ENCODE data around the gene MBTPS1. TPM values are rescaled to one million over a fixed set of nuclear protein-coding genes. Genes with fewer than 3 reads are reported as not detected.
A peak's percentile ranks its signal among the peaks of the same experiment; 100 is the strongest.

Gene MBTPS1
- total RNA-seq, 2 donors from 2014 or later, result 79.0 to 133 TPM

GRCh38 chr16:84087001-84087400 lies 29.7 kb downstream of the MBTPS1 start:
- H3K27ac ChIP-seq, result no peak overlapping the region
- TF ChIP-seq CTCF (IDR thresholded peaks at IDR 0.05) (no peak), POLR2A (IDR thresholded peaks at IDR 0.05) (no peak), POLR2AphosphoS5 (IDR thresholded peaks at IDR 0.05) (no peak)
- peaks cover 4% of the 10 kb centered on the region for H3K4me1 ChIP-seq (replicated peaks)
- H3K27me3 ChIP-seq (replicated peaks; ENCODE audit: insufficient read depth), result no peaks in the 10 kb centered on the region
- H3K9me3 ChIP-seq, result no peaks in the 10 kb centered on the region
- no peak for DNase-seq (ENCODE audit: low spot score)
- peaks cover 3 to 12% of the 10 kb centered on the region in 2 donors for H3K36me3 ChIP-seq
- intact Hi-C loops (cut with DNase I), result loop anchor here (5.0 to 10.0 kb wide), 2 partner anchors 90 to 398 kb away; no protein-coding TSS in a partner anchor
- H3K4me3 ChIP-seq, result no peak overlapping the region
- WGBS, result 76% methylated on average over 12 of the region's 12 CpGs

GRCh38 chr16:84086341-84086740 lies 30.4 kb downstream of the MBTPS1 start:
- TF ChIP-seq POLR2AphosphoS5 (IDR thresholded peaks at IDR 0.05), result no peak
- intact Hi-C loops (cut with DNase I), result loop anchor here (5.0 to 10.0 kb wide), 2 partner anchors 91 to 398 kb away; no protein-coding TSS in a partner anchor
- DNase-seq (ENCODE audit: low spot score), result no peak
- no peaks in the 10 kb centered on the region for H3K9me3 ChIP-seq
- H3K4me3 ChIP-seq, result no peak overlapping the region
- WGBS, result 46% methylated on average over 11 of the region's 11 CpGs
- no peaks in the 10 kb centered on the region for H3K27me3 ChIP-seq (replicated peaks; ENCODE audit: insufficient read depth)
- peak overlapping the region in 1 of 2 donors; percentile 17 for H3K27ac ChIP-seq
- H3K36me3 ChIP-seq, result peaks cover 3 to 14% of the 10 kb centered on the region in 2 donors
- H3K4me1 ChIP-seq (replicated peaks), result peaks cover 4% of the 10 kb centered on the region

GRCh38 chr16:84085773-84086172 lies 31.0 kb downstream of the MBTPS1 start:
- no peaks in the 10 kb centered on the region for H3K9me3 ChIP-seq
- H3K27ac ChIP-seq, result peak overlapping the region in 1 of 2 donors; percentile 17
- 37% methylated on average over 6 of the region's 6 CpGs for WGBS
- peaks cover 3 to 20% of the 10 kb centered on the region in 2 donors for H3K36me3 ChIP-seq
- no peak overlapping the region for H3K4me3 ChIP-seq
- H3K4me1 ChIP-seq (replicated peaks), result peaks cover 4% of the 10 kb centered on the region
- H3K27me3 ChIP-seq (replicated peaks; ENCODE audit: insufficient read depth), result no peaks in the 10 kb centered on the region
- intact Hi-C loops (cut with DNase I), result loop anchor here (5.0 to 10.0 kb wide), 2 partner anchors 92 to 399 kb away; no protein-coding TSS in a partner anchor
- TF ChIP-seq POLR2AphosphoS5 (IDR thresholded peaks at IDR 0.05), result no peak
- no peak for DNase-seq (ENCODE audit: low spot score)

- H3K9me3 ChIP-seq, result no peaks in the 10 kb centered on the region
- H3K4me1 ChIP-seq (replicated peaks), result peaks cover 4% of the 10 kb centered on the region
- peaks cover 3 to 25% of the 10 kb centered on the region in 2 donors for H3K36me3 ChIP-seq
- 89% methylated on average over 8 of the region's 8 CpGs for WGBS
- no peak for DNase-seq (ENCODE audit: low spot score)
- H3K27ac ChIP-seq, result peak overlapping the region in 1 of 2 donors; percentile 3
- H3K27me3 ChIP-seq (replicated peaks; ENCODE audit: insufficient read depth), result no peaks in the 10 kb centered on the region
- H3K4me3 ChIP-seq, result no peak overlapping the region
- TF ChIP-seq POLR2A (IDR thresholded peaks at IDR 0.05), result no peak
- no peak for TF ChIP-seq POLR2AphosphoS5 (IDR thresholded peaks at IDR 0.05)
- no peak for TF ChIP-seq CTCF (IDR thresholded peaks at IDR 0.05)
- intact Hi-C loops (cut with DNase I), result loop anchor here (5.0 to 10.0 kb wide), 2 partner anchors 92 to 400 kb away; no protein-coding TSS in a partner anchor
These were observed 31.5 kb downstream of the MBTPS1 start for GRCh38 chr16:84085271-84085667.

GRCh38 chr16:84084570-84085270 lies 32.0 kb downstream of the MBTPS1 start:
- peaks cover 4% of the 10 kb centered on the region for H3K4me1 ChIP-seq (replicated peaks)
- H3K36me3 ChIP-seq, result peaks cover 0 to 22% of the 10 kb centered on the region in 2 donors
- peak; percentile 74 for DNase-seq (ENCODE audit: low spot score)
- WGBS, result 43% methylated on average over 11 of the region's 11 CpGs
- no peak for TF ChIP-seq POLR2A (IDR thresholded peaks at IDR 0.05)
- TF ChIP-seq POLR2AphosphoS5 (IDR thresholded peaks at IDR 0.05), result peak; percentile 39
- TF ChIP-seq CTCF (IDR thresholded peaks at IDR 0.05), result peak in 3 of 4 experiments; percentile 66 to 80 (median 69)
- H3K27me3 ChIP-seq (replicated peaks; ENCODE audit: insufficient read depth), result no peaks in the 10 kb centered on the region
- no peaks in the 10 kb centered on the region for H3K9me3 ChIP-seq
- intact Hi-C loops (cut with DNase I), result loop anchor here (5.0 to 10.0 kb wide), 2 partner anchors 93 to 400 kb away; no protein-coding TSS in a partner anchor
- peak overlapping the region in 1 of 2 donors; percentile 3 for H3K27ac ChIP-seq
- no peak overlapping the region for H3K4me3 ChIP-seq
